MCF 10A (cell line): ENCODE results near the gene RNF112. TPM values are rescaled to one million over a fixed set of nuclear protein-coding genes. Genes with fewer than 3 reads are reported as not detected.

Experiments
- BruUV-seq: library from RNA; stranded (reverse); fragments of 400-500 nt; replicated peaks from 2 replicates; lab custom pipeline; 2021; lab: Mats Ljungman, UMichigan
- CTCF ChIA-PET: fragments of 300-600 bp; sonication (Branson Sonifier 250); formaldehyde crosslinking; extraction: SDS; loops from one replicate; lab custom pipeline; 2021; ENCODE audit warnings: antibody characterized with exemption, inconsistent platforms; lab: Yijun Ruan, JAX
- POLR2A ChIA-PET: fragments of 300-600, 350-650 bp; sonication (Branson Sonifier 250); formaldehyde crosslinking; extraction: SDS; loops from one replicate; lab custom pipeline; 2020; ENCODE audit warnings: antibody characterized with exemption, inconsistent platforms; lab: Yijun Ruan, JAX
- DNase-seq: peaks from one replicate; pipeline ENCODE4 v3.0.0-alpha.2; 2018; ENCODE audit not compliant: unreplicated experiment
- H3K27ac Mint-ChIP-seq: one replicate; pipeline ENCODE4 v1.8.0; 2022; ENCODE audit warnings: mild to moderate bottlenecking, low read depth, mixed read lengths; ENCODE audit not compliant: unreplicated experiment
- H3K27me3 Mint-ChIP-seq: one replicate; pipeline ENCODE4 v1.8.0; 2022; ENCODE audit warnings: mixed read lengths; ENCODE audit not compliant: insufficient read depth, unreplicated experiment
- H3K36me3 Mint-ChIP-seq: one replicate; pipeline ENCODE4 v1.8.0; 2022; ENCODE audit warnings: mild to moderate bottlenecking, moderate library complexity, mixed read lengths; ENCODE audit not compliant: insufficient read depth, unreplicated experiment
- H3K4me1 Mint-ChIP-seq: one replicate; pipeline ENCODE4 v1.8.0; 2022; ENCODE audit warnings: mixed read lengths; ENCODE audit not compliant: insufficient read depth, unreplicated experiment
- H3K4me3 Mint-ChIP-seq: one replicate; pipeline ENCODE4 v1.8.0; 2022; ENCODE audit warnings: mild to moderate bottlenecking, moderate library complexity, mixed read lengths; ENCODE audit not compliant: unreplicated experiment
- H3K9me3 Mint-ChIP-seq: one replicate; pipeline ENCODE4 v1.8.0; 2022; ENCODE audit warnings: mixed read lengths; ENCODE audit not compliant: unreplicated experiment
- CTCF ChIP-seq: fragments of 200-600 bp; IDR thresholded peaks from one replicate; pipeline ENCODE4 v1.8.0; 2022; ENCODE audit warnings: antibody characterized with exemption, mild to moderate bottlenecking; ENCODE audit not compliant: unreplicated experiment
- intact Hi-C: fragments of 100-400 bp; cut with micrococcal nuclease; formaldehyde crosslinking; loops from 2 replicates; pipeline ENCODE4 v1.14.1; 2022
- total RNA-seq: library from RNA; stranded (reverse); gene quantifications from 2 replicates; pipeline ENCODE4 v1.2.3, GENCODE V29; 2022

RNF112 gene
- total RNA-seq, 1 experiment from 2014 or later = not detected

DNA sequence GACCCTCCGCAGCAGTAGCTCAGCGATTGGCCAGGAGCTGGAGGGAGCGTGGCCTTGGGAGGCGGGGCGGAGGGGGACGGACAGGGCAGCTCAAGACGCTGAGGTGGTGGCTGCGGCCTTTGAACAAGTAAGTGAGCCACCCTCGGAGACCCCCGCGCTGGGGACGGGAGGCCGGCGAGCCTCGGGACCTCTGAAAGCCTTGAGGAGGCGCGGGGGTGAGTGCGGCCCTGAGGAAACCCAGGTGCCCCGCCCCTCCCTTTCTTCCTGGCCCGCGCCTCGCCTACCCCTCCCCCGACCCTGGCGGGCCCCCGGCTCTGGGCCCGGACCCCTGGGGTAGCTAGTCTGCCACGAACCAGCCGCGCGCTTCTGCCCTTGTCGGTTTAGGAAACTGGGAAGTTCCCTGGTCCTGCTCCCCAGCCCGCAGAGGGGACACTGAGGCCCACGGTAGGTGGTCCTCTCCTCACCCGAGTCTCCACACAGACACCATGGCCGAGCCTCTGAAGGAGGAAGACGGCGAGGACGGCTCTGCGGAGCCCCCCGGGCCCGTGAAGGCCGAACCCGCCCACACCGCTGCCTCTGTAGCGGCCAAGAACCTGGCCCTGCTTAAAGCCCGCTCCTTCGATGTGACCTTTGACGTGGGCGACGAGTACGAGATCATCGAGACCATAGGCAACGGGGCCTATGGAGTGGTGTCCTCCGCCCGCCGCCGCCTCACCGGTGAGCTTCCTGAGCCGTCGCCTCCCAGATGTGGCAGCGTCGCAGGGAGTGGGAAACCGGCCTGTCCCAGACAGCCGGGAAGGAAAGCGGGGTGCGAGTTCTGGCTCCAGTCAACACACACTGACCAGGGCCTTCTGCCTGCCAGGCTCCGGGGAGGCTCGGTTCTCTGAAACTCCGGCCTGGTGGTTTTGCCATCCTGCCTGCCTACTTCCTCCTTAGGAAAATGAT is 32.3 kb upstream of the RNF112 start, which contains the start of gene MAPK7:
Gene MAPK7 (plus strand): TSS at position 83 of the 945 bp plus-strand sequence. CDS start 403 bp downstream, at position 486.
- Mint-ChIP-seq H3K4me3 (peak within 1 kb of the TSS; percentile 94), H3K36me3 (peaks cover 24% of the 10 kb centered on the region), H3K9me3 (no peaks in the 10 kb centered on the region), H3K4me1 (peaks cover 16% of the 10 kb centered on the region), H3K27ac (peak within 1 kb of the TSS; percentile 99), H3K27me3 (no peaks in the 10 kb centered on the region)
- intact Hi-C loops = loop anchor here (5.0 kb wide), 2 partner anchors 69 to 374 kb away; no protein-coding TSS in a partner anchor
- TF ChIP-seq CTCF = no peak
- POLR2A ChIA-PET = interaction anchor here (0.6 to 3.6 kb wide), 30 partner anchors 8 to 1064 kb away, joined by 3 to 54 read pairs (median 3); partner anchors contain the start of genes ALDH3A2, B9D1, MFAP4 and SMCR8
- CTCF ChIA-PET = interaction anchor here (0.6 to 2.2 kb wide), 9 partner anchors 15 to 341 kb away, joined by 3 to 36 read pairs (median 4); partner anchors contain the start of gene B9D1
- no TSS peak for BruUV-seq
- no peak for DNase-seq

- ChIA-PET POLR2A (interaction anchor here (1.9 to 3.6 kb wide), 2 partner anchors 69 to 375 kb away, joined by 6 to 54 read pairs; no protein-coding TSS in a partner anchor), CTCF (interaction anchor here (1.3 to 2.2 kb wide), 2 partner anchors 16 to 68 kb away, joined by 3 to 17 read pairs; no protein-coding TSS in a partner anchor)
- no peak for TF ChIP-seq CTCF
- no TSS peak for BruUV-seq
- Mint-ChIP-seq H3K4me1 (peaks cover 23% of the 10 kb centered on the region), H3K36me3 (peaks cover 24% of the 10 kb centered on the region), H3K4me3 (peak overlapping the region; percentile 94), H3K27me3 (no peaks in the 10 kb centered on the region), H3K9me3 (no peaks in the 10 kb centered on the region), H3K27ac (peak overlapping the region; percentile 99)
- no peak for DNase-seq
- intact Hi-C loops = loop anchor here (5.0 kb wide), 2 partner anchors 68 to 373 kb away; no protein-coding TSS in a partner anchor
Measured at GRCh38 chr17:19379361-19380065, 31.5 kb upstream of the RNF112 start.

DNA sequence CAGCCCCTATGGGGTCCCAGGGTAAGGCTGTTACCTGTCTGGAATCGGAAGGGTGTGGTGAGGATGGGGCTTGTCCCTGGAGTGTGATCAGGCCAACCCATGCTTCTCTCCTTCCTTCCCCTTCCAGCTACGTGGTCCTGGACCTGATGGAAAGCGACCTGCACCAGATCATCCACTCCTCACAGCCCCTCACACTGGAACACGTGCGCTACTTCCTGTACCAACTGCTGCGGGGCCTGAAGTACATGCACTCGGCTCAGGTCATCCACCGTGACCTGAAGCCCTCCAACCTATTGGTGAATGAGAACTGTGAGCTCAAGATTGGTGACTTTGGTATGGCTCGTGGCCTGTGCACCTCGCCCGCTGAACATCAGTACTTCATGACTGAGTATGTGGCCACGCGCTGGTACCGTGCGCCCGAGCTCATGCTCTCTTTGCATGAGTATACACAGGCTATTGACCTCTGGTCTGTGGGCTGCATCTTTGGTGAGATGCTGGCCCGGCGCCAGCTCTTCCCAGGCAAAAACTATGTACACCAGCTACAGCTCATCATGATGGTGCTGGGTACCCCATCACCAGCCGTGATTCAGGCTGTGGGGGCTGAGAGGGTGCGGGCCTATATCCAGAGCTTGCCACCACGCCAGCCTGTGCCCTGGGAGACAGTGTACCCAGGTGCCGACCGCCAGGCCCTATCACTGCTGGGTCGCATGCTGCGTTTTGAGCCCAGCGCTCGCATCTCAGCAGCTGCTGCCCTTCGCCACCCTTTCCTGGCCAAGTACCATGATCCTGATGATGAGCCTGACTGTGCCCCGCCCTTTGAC is 30.3 kb upstream of the RNF112 start:
- H3K27ac Mint-ChIP-seq = no peak overlapping the region
- no peak overlapping the region for H3K4me3 Mint-ChIP-seq

More for the DNA sequence above, 30.3 kb upstream of the RNF112 start:
- no TSS peak for BruUV-seq
- CTCF ChIA-PET = interaction anchor here (0.6 to 2.2 kb wide), 4 partner anchors 18 to 166 kb away, joined by 3 to 17 read pairs (median 3); partner anchors contain the start of gene B9D1
- intact Hi-C loops = no loop called here
- TF ChIP-seq CTCF = no peak
- H3K36me3 Mint-ChIP-seq = peaks cover 28% of the 10 kb centered on the region
- H3K27me3 Mint-ChIP-seq = no peaks in the 10 kb centered on the region
- H3K9me3 Mint-ChIP-seq = no peaks in the 10 kb centered on the region
- H3K4me1 Mint-ChIP-seq = peaks cover 26% of the 10 kb centered on the region
- no peak for DNase-seq
- POLR2A ChIA-PET = interaction anchor here (0.5 to 3.6 kb wide), 3 partner anchors 68 to 280 kb away, joined by 3 to 54 read pairs (median 3); no protein-coding TSS in a partner anchor
